ENCODE data around the gene HDAC4.

DNA sequence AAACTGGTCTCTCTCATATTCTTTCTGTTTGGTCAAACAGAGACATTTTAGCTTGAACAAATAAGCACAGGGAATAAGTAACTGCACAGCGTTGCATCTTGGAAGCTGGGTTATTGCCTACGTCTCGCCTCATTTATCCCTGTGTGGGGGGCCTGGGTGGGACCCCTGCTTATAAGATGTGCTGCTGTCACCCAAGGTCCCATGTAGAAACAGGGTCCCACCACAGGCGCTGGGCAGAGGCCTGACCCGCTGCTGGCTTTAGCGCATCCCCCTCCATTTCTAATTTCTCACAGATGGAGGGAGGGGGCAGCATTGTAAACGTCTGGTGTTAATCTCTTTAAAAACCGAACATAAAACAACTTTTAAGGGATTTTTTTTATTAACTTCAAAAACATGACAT is 207.8 kb downstream of the HDAC4 start:
- TF ChIP-seq POLR2A (IDR thresholded peaks at IDR 0.05), result no peak
- TF ChIP-seq POLR2AphosphoS5 (IDR thresholded peaks at IDR 0.05), result no peak
- no peak for TF ChIP-seq CTCF (IDR thresholded peaks at IDR 0.05)
